ENCODE results near the gene CHID1. TPM values are rescaled to one million over a fixed set of nuclear protein-coding genes. Genes with fewer than 3 reads are reported as not detected.

The CHID1 gene
- total RNA-seq, 1 donor from 2014 or later: 74.6 TPM

GRCh38 chr11:853682-854448, 56.7 kb downstream of the CHID1 start:
- Mint-ChIP-seq H3K27ac (ENCODE audit: unreplicated experiment) (no peak overlapping the region), H3K27me3 (ENCODE audit: low read depth, unreplicated experiment) (no peaks in the 10 kb centered on the region), H3K36me3 (ENCODE audit: low read depth, unreplicated experiment) (peaks cover 2% of the 10 kb centered on the region), H3K4me3 (ENCODE audit: unreplicated experiment) (no peak overlapping the region), H3K4me1 (ENCODE audit: low read depth, unreplicated experiment) (peaks cover 1% of the 10 kb centered on the region), H3K9me3 (ENCODE audit: unreplicated experiment) (no peaks in the 10 kb centered on the region)
- FAIRE-seq (no peak), DNase-seq (ENCODE audit: low read depth) (no peak)
- H3K9ac ChIP-seq (ENCODE audit: low read length): no peak overlapping the region
- no peak overlapping the region for H3K4me2 ChIP-seq (ENCODE audit: low read length)
- H3K4me1 ChIP-seq (ENCODE audit: insufficient read depth, low read length): peaks cover 5% of the 10 kb centered on the region
- peaks cover 6% of the 10 kb centered on the region for H3K79me2 ChIP-seq (ENCODE audit: insufficient read depth, low read length)
- H3K27me3 ChIP-seq (ENCODE audit: insufficient read depth, low read length): no peaks in the 10 kb centered on the region
- H3K4me3 ChIP-seq (ENCODE audit: insufficient read depth, low read depth, low read length): no peak overlapping the region
- no peaks in the 10 kb centered on the region for H3K9me3 ChIP-seq (ENCODE audit: insufficient read depth, low read depth, low read length)
- no peaks in the 10 kb centered on the region for H3K36me3 ChIP-seq (ENCODE audit: insufficient read depth, low read length)
- no peak overlapping the region for H3K27ac ChIP-seq (ENCODE audit: low read depth, low read length)
- no peak overlapping the region for H2AFZ ChIP-seq (ENCODE audit: low read depth, low read length)
- peaks cover 86% of the 10 kb centered on the region for H4K20me1 ChIP-seq (ENCODE audit: insufficient read depth, low read length)
- TF ChIP-seq CTCF (IDR thresholded peaks at IDR 0.05; ENCODE audit: insufficient read depth, low read depth, low read length) (no peak), EZH2 (IDR thresholded peaks at IDR 0.05; ENCODE audit: insufficient read depth, low read length) (no peak)

- H4K20me1 ChIP-seq (ENCODE audit: insufficient read depth, low read length): peaks cover 90% of the 10 kb centered on the region
- Mint-ChIP-seq H3K4me3 (ENCODE audit: unreplicated experiment) (no peak overlapping the region), H3K36me3 (ENCODE audit: low read depth, unreplicated experiment) (peaks cover 2% of the 10 kb centered on the region), H3K4me1 (ENCODE audit: low read depth, unreplicated experiment) (peaks cover 1% of the 10 kb centered on the region), H3K27me3 (ENCODE audit: low read depth, unreplicated experiment) (no peaks in the 10 kb centered on the region), H3K9me3 (ENCODE audit: unreplicated experiment) (no peaks in the 10 kb centered on the region), H3K27ac (ENCODE audit: unreplicated experiment) (no peak overlapping the region)
- H3K27ac ChIP-seq (ENCODE audit: low read depth, low read length): no peak overlapping the region
- H3K4me1 ChIP-seq (ENCODE audit: insufficient read depth, low read length): peaks cover 9% of the 10 kb centered on the region
- peaks cover 6% of the 10 kb centered on the region for H3K79me2 ChIP-seq (ENCODE audit: insufficient read depth, low read length)
- no peaks in the 10 kb centered on the region for H3K27me3 ChIP-seq (ENCODE audit: insufficient read depth, low read length)
- H2AFZ ChIP-seq (ENCODE audit: low read depth, low read length): no peak overlapping the region
- H3K36me3 ChIP-seq (ENCODE audit: insufficient read depth, low read length): no peaks in the 10 kb centered on the region
- no peaks in the 10 kb centered on the region for H3K9me3 ChIP-seq (ENCODE audit: insufficient read depth, low read depth, low read length)
- no peak for DNase-seq (ENCODE audit: low read depth)
- TF ChIP-seq CTCF (IDR thresholded peaks at IDR 0.05; ENCODE audit: insufficient read depth, low read depth, low read length): no peak
- no peak for TF ChIP-seq EZH2 (IDR thresholded peaks at IDR 0.05; ENCODE audit: insufficient read depth, low read length)
- FAIRE-seq: no peak
- no peak overlapping the region for H3K4me2 ChIP-seq (ENCODE audit: low read length)
- H3K9ac ChIP-seq (ENCODE audit: low read length): no peak overlapping the region
- H3K4me3 ChIP-seq (ENCODE audit: insufficient read depth, low read depth, low read length): no peak overlapping the region
These were observed 57.8 kb downstream of the CHID1 start for GRCh38 chr11:852762-853161.

Data from astrocyte (in vitro differentiated cells and primary cell).